ENCODE results near the gene TXNRD1.

DNA sequence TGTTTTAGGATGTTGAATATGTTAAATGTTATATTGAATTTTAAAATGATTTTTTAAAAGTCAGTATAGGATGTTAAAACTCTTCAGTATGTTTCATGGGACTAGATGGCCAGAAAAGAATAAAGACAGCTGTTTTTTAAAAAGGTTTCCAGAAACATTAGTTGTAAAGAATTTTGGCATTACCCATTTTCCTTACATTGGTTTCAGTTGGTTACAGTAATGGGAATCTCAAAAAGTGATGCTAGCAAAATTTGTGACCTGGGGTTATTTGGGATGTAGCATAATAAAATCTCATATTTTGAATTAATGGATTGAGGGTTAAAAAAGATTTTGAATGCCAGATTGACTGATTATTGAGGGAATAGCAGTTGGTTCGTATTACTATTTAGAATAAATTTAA, 113.2 kb downstream of the TXNRD1 start:
- TF ChIP-seq CREB5 (CRISPR knock-in tag; IDR thresholded peaks at IDR 0.05; ENCODE audit: low read depth) (no peak), PPARA (CRISPR knock-in tag; IDR thresholded peaks at IDR 0.05; ENCODE audit: borderline replicate concordance) (no peak), ZNF70 (CRISPR knock-in tag; IDR thresholded peaks at IDR 0.05) (no peak), ZNF565 (CRISPR knock-in tag; conservative IDR thresholded peaks at IDR 0.05; ENCODE audit: low read depth) (no peak)

Measured in SK-N-SH treated with all-trans-retinoic acid at 6 μM for 48 hours (cell line).